CD4-positive, alpha-beta T cell (primary cell): ENCODE measurements around the gene PI4KA. TPM values are rescaled to one million over a fixed set of nuclear protein-coding genes. Genes with fewer than 3 reads are reported as not detected.

Experiments
- ATAC-seq: fragments of 200-7000 bp; cut with Tn5 transposase; one replicate; pipeline ENCODE4 v1.10.0; 2022; ENCODE audit warnings: mild to moderate bottlenecking; ENCODE audit not compliant: poor library complexity
- CTCF ChIA-PET: fragments of 350-600 bp; sonication (Branson Sonifier 250); formaldehyde crosslinking; loops from one replicate; lab custom pipeline; 2021; ENCODE audit warnings: antibody characterized with exemption, inconsistent platforms; lab: Charles Lee
- POLR2A ChIA-PET: fragments of 350-600 bp; sonication (Branson Sonifier 250); formaldehyde crosslinking; loops from one replicate; lab custom pipeline; 2021; ENCODE audit warnings: antibody characterized with exemption, inconsistent platforms; lab: Charles Lee
- DNase-seq, 14 experiments: peaks; one replicate each; pipeline ENCODE4 v3.0.0-alpha.2; 2013 to 2020; ENCODE audit warnings: mixed read lengths in 2 of 14
- H3K27ac ChIP-seq, 2 donors: one replicate each; pipeline versions ENCODE4 v1.5.1 to v1.7.0; 2013; ENCODE audit warnings: low read length in 2 of 2, low read depth in 1 of 2, mild to moderate bottlenecking in 1 of 2
- H3K27me3 ChIP-seq, 2 experiments: 1 replicate in 1 of 2; 2 replicates in 1 of 2; pipeline versions ENCODE4 v1.6.1 to v1.7.0; 2013; ENCODE audit warnings: low read length in 2 of 2, control low read depth in 1 of 2, mild to moderate bottlenecking in 1 of 2, moderate library complexity in 1 of 2; ENCODE audit not compliant: insufficient read depth in 2 of 2, control insufficient read depth in 1 of 2
- H3K36me3 ChIP-seq: one replicate; pipeline ENCODE4 v1.6.1; 2013; ENCODE audit warnings: low read length, control low read depth; ENCODE audit not compliant: insufficient read depth
- H3K4me1 ChIP-seq: one replicate; pipeline ENCODE4 v1.6.1; 2013; ENCODE audit warnings: low read length, control low read depth; ENCODE audit not compliant: insufficient read depth
- H3K4me3 ChIP-seq: one replicate; pipeline ENCODE4 v1.5.1; 2013; ENCODE audit warnings: mild to moderate bottlenecking, low read length, moderate library complexity
- H3K9me3 ChIP-seq, 2 experiments: 1 replicate in 1 of 2; 2 replicates in 1 of 2; pipeline versions ENCODE4 v1.6.1 to v1.7.0; 2013; ENCODE audit warnings: low read length in 2 of 2, mild to moderate bottlenecking in 2 of 2, control low read depth in 1 of 2, moderate library complexity in 1 of 2; ENCODE audit not compliant: control insufficient read depth in 1 of 2, insufficient read depth in 1 of 2
- H3K27ac Mint-ChIP-seq: one replicate; pipeline ENCODE4 v1.8.0; 2020; ENCODE audit warnings: mixed read lengths
- H3K27me3 Mint-ChIP-seq: one replicate; pipeline ENCODE4 v1.8.0; 2021; ENCODE audit warnings: mixed read lengths
- H3K36me3 Mint-ChIP-seq: one replicate; pipeline ENCODE4 v1.8.0; 2021; ENCODE audit warnings: low read depth, mixed read lengths
- H3K4me1 Mint-ChIP-seq: one replicate; pipeline ENCODE4 v1.8.0; 2021; ENCODE audit warnings: low read depth, mixed read lengths
- H3K4me3 Mint-ChIP-seq: one replicate; pipeline ENCODE4 v1.8.0; 2020; ENCODE audit warnings: mild to moderate bottlenecking, mixed read lengths
- H3K9me3 Mint-ChIP-seq: one replicate; pipeline ENCODE4 v1.8.0; 2020; ENCODE audit warnings: mixed read lengths
- CTCF ChIP-seq: fragments of 200-600 bp; IDR thresholded peaks from one replicate; pipeline ENCODE4 v1.8.0; 2022; ENCODE audit warnings: antibody characterized with exemption, mild to moderate bottlenecking
- intact Hi-C, 2 experiments: fragments of 100-400 bp; cut with DNase I in 1 of 2; cut with micrococcal nuclease in 1 of 2; formaldehyde crosslinking; loops; one replicate each; pipeline versions ENCODE4 v1.15.1 to v1.9.0; 2023 to 2025; cut with DNase I, micrococcal nuclease
- total RNA-seq, 174 experiments: library from RNA in 2 of 174; stranded (reverse) in 2 of 174; gene quantifications; one replicate each; pipeline ENCODE4 v1.2.3 and lab custom pipeline; 2021 to 2026

Gene PI4KA
- total RNA-seq, 2 experiments from 2014 or later, result 137 to 146 TPM

GRCh38 chr22:20815477-20816050, 43.0 kb downstream of the PI4KA start:
- no peak overlapping the region for H3K4me3 ChIP-seq
- POLR2A ChIA-PET, result no interaction called here
- Mint-ChIP-seq H3K27ac (no peak overlapping the region), H3K9me3 (no peaks in the 10 kb centered on the region), H3K27me3 (no peaks in the 10 kb centered on the region), H3K4me3 (no peak overlapping the region), H3K36me3 (peaks cover 87% of the 10 kb centered on the region), H3K4me1 (peaks cover 10% of the 10 kb centered on the region)
- no peaks in the 10 kb centered on the region for H3K27me3 ChIP-seq
- no peaks in the 10 kb centered on the region for H3K9me3 ChIP-seq
- no peak for ATAC-seq
- H3K27ac ChIP-seq, result no peak overlapping the region
- CTCF ChIA-PET, result no interaction called here
- TF ChIP-seq CTCF, result no peak
- intact Hi-C loops, result no loop called here
- peaks cover 80% of the 10 kb centered on the region for H3K36me3 ChIP-seq
- DNase-seq, result no peak
- no peaks in the 10 kb centered on the region for H3K4me1 ChIP-seq

- ATAC-seq, result no peak
- H3K9me3 Mint-ChIP-seq, result no peaks in the 10 kb centered on the region
- Histone ChIP-seq H3K4me1 (no peaks in the 10 kb centered on the region), H3K27me3 (no peaks in the 10 kb centered on the region), H3K27ac (no peak overlapping the region), H3K9me3 (no peaks in the 10 kb centered on the region), H3K36me3 (peaks cover 77% of the 10 kb centered on the region), H3K4me3 (no peak overlapping the region)
- no peaks in the 10 kb centered on the region for H3K27me3 Mint-ChIP-seq
- H3K4me1 Mint-ChIP-seq, result peaks cover 13% of the 10 kb centered on the region
- no peak overlapping the region for H3K27ac Mint-ChIP-seq
- H3K4me3 Mint-ChIP-seq, result no peak overlapping the region
- ChIA-PET CTCF (no interaction called here), POLR2A (no interaction called here)
- intact Hi-C loops, result loop anchor here in 1 of 2 experiments (5.0 kb wide), 1 partner anchor 103 kb away; the partner anchor contains the start of gene CRKL
- H3K36me3 Mint-ChIP-seq, result peaks cover 87% of the 10 kb centered on the region
- no peak for TF ChIP-seq CTCF
- DNase-seq, result no peak
Measured at GRCh38 chr22:20814221-20814808, 44.3 kb downstream of the PI4KA start.

GRCh38 chr22:20813056-20813455, 45.6 kb downstream of the PI4KA start:
- H3K27ac ChIP-seq, result no peak overlapping the region
- Mint-ChIP-seq H3K4me1 (peaks cover 13% of the 10 kb centered on the region), H3K36me3 (peaks cover 83% of the 10 kb centered on the region), H3K27ac (no peak overlapping the region), H3K4me3 (no peak overlapping the region), H3K27me3 (no peaks in the 10 kb centered on the region), H3K9me3 (no peaks in the 10 kb centered on the region)
- ATAC-seq (no peak), DNase-seq (no peak)
- no peak overlapping the region for H3K4me3 ChIP-seq
- H3K9me3 ChIP-seq, result no peaks in the 10 kb centered on the region
- ChIA-PET CTCF (no interaction called here), POLR2A (no interaction called here)
- no peaks in the 10 kb centered on the region for H3K27me3 ChIP-seq
- intact Hi-C loops, result loop anchor here in 1 of 2 experiments (5.0 kb wide), 1 partner anchor 104 kb away; the partner anchor contains the start of gene CRKL
- peaks cover 71% of the 10 kb centered on the region for H3K36me3 ChIP-seq
- no peaks in the 10 kb centered on the region for H3K4me1 ChIP-seq
- no peak for TF ChIP-seq CTCF
